GM21786 (cell line): ENCODE measurements around the gene CCDC7.
"Not testable (repeated sequence)": the region's sequence is repeated elsewhere in the genome, so short reads cannot be mapped to it uniquely, and the experiment has no call there.

Source experiments
- ATAC-seq: cut with Tn5 transposase; IDR thresholded peaks from one replicate; pipeline ENCODE4 v1.9.1; 2021; ENCODE audit not compliant: unreplicated experiment

Gene CCDC7

DNA sequence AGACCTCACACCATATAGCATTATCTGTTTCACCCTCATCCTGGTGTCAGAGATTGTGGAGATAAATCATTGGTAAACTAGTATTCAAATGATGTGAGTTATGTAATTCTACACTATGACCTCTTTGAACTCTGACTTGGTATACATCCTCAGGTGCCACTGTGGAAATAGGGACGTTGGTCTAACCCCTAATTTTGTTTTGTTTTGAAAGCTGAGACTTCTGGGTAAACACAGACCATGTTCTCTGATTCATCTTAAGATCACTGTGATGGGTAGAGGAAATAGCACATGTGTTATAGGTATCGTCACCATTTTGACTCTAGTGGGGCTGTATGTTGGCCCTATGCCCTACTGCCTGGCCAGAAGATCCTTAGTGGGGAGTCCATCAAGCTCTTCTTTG is 241.6 kb downstream of the CCDC7 start:
- no peak for ATAC-seq

DNA sequence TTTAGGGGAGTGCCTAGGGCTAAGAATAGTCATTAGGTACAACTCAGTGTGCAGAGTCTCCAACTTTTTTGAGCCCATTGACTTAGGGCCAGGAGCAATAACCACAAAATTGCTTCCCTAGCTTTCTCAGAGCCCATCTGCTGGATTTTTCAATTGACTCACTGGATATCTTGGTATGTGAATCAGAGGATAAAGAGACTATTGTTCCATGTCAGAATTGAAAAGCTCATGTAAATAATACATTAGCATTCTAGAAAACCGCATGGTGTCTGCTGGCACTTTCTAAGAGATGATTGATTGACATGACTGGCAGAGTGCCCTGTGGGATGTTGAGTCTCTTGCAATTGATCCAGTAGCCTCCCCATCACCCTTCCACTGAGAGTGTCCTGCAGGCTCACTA is 246.2 kb downstream of the CCDC7 start:
- ATAC-seq: no peak

DNA sequence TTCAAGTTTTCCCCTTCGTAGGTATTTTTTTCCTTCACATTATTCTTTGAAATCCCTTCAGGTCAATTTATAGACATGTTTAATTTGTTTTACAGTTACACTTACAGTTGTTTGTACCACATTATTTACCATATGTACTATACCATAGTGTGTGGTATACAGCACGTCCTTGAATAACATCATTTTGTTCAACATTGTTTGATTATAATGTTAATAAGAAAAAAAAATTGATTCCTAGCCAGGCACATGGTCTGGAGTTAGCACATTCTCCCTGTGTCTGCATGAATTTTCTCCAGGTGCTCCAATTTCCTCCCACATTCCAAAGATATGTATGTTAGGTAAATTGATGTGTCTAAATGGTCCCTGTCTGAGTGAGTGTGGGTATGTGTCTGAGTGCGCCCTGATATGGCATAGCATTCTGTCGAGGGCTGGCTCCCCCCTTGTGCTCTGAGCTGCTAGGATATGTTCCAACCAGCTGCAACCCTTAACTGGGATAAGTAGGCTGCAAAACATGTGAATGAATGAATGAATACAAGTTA is 247.6 kb downstream of the CCDC7 start:
- ATAC-seq: no peak

DNA sequence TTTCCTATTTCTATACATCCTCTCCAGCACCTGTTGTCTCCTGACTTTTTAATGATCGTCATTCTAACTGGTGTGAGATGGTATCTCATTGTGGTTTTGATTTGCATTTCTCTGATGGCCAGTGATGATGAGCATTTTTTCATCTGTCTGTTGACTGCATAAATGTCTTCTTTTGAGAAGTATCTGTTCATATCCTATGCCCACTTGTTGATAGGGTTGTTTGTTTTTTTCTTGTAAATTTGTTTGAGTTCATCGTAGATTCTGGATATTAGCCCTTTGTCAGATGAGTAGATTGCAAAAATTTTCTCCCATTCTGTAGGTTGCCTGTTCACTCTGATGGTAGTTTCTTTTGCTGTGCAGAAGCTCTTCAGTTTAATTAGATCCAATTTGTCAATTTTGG is 253.7 kb downstream of the CCDC7 start:
- ATAC-seq: not testable (repeated sequence)

DNA sequence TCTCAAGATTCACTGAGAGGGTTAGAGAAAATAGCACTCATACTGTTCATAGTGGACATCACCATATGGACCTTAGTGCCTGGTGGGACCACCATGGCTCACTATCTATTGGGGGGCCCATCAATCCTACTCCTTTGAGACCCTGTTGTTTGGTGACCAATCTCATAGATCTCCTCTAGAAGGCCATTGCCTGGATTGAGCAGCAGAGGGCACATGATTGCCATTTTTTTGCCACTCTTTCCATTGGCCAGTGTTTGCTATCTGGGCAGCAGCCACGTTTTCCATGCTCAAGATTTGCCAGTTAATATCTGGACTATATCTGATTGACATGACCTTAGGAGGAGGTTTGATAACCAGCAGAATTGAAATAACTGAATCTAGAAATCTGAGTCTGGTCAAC is 267.6 kb downstream of the CCDC7 start:
- ATAC-seq: no peak

DNA sequence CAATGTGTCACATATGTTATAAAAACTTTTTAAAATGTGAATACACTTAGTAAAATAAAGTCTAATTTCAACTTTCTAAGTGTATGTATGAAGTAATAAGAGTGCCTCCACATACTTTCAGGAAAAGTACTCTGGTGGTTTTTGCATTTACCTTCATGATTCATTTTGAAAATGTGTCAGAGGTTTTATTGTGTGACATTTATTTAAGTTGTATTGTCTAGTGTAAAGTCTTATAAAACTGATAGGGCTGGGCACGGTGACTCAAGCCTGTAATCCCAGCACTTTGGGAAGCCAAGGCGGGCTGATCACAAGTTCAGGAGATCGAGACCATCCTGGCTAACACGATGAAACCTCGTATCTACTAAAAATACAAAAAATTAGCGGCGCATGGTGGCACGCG is 285.6 kb downstream of the CCDC7 start:
- ATAC-seq: no peak

DNA sequence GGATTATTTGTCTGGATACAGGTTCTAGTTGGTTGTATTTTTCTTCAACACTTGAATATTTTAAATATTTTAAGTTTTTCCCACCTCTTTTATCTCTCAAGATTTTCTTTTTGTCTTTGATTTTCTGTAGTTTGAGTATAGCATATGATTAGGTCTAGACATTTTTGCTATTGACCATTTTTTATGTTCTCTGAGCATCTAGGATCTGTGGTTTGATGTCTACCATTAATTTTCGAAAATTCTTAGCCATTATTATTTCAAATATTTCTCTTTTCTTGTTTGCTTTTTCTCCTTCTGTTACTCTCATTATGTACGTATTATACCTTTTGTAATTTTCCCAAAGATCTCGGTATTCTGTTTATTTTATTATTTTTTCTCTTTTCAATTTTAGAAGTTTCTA is 293.0 kb downstream of the CCDC7 start:
- no peak for ATAC-seq

DNA sequence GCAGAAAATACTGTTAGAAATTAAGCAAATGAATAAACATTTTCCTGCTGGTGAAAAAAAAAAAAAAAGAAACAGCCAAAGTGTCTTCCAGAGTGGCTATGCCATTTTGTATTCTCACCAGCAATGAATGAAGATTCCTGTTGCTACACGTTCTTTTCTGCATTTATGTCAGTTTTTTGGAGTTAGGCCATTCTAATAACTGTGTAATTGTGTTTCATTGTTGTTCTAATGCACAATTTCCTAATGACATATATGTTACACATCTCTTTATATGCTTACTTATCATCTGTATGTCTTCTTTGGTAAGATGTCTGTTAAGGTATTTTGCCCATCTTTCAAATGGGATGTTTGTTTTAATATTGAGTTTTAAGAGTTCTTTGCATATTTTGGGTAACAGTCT is 298.4 kb downstream of the CCDC7 start:
- ATAC-seq: no peak

DNA sequence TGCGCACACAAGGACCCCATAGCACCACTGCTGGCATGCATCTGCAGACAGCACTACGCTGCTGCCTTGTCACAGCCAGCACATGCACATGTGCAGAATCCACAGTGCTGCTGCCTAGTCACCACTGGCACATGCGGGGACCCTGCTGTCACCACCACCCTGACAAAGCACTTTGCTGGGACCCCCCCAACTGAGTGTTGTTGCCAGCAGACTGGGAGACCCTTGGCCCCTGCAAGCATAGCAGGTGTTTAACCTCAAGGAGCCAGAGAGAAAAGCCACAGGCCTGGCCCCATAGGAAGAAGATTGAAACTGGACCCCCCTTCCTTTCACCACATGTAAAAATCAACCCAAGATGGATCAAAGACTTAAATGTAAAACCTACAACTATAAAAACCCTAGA is 300.9 kb downstream of the CCDC7 start:
- no peak for ATAC-seq

DNA sequence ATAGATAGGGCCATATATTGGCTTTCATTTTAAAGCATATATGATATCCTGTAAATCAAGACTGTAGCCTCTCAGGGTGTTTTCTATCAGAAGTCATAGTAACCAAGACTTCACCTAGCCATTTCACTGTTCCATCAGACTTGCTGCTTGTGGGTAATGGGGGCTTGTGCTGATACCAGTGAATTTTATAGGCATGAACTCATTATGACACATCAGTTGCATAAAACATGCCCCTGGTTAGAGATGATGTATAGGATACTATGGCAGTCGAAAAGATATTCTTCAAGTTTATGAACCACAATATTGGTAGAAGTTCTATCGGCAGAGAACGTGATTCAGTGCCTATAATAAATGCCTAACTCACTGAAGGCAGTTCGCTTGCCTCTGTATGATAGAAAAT is 305.6 kb downstream of the CCDC7 start:
- no peak for ATAC-seq

DNA sequence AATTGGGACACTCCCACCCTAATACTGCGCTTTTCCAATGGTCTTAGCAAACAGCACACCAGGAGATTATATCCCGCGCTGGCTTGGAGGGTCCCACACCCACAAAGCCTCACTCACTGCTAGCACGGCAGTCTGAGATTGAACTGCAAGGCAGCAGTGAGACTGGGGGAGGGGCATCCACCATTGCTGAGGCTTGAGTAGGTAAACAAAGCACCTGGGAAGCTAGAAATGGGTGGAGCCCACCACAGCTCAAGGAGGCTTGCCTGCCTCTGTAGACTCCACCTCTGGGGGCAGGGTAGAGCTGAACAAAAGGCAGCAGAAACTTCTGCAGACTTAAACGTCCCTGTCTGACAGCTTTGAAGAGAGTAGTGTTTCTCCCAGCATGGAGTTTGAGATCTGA is 309.0 kb downstream of the CCDC7 start:
- not testable (repeated sequence) for ATAC-seq

DNA sequence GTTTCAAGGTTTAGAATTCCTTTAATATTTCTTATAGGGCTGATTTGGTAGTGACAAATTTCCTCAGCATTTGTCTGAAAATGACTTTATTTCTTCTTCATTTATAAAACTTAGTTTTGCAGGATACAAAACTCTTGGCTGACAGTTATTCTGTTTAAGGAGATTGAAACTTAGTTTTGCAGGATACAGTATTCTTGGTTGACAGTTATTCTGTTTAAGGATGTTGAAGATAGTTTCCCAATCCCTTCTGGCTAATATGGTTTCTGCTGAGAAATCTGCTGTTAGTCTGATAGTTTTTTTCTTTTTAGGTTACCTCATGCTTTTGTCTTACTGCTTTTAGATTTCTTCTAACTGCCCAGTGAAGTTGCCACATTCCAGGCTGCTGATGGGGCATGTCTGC is 325.3 kb downstream of the CCDC7 start:
- no peak for ATAC-seq

DNA sequence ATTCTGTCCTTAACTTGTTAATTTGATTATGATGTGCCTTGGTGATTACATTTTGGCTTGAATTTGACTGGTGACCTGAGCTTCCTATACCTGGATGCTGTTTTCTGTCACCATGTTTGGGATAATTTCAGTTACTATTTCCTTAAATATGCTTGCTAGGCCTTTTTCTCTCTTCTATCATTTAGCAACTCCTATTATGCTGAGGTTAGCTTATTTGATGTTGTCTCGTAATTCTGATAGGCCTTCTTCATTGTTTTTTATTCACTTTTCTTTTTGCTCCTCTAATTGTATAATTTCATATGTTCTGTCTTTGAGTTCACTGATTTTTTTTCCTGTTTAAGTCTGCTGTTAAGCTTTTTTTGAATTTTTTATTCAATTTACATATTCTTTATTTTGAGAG is 327.2 kb downstream of the CCDC7 start:
- no peak for ATAC-seq

DNA sequence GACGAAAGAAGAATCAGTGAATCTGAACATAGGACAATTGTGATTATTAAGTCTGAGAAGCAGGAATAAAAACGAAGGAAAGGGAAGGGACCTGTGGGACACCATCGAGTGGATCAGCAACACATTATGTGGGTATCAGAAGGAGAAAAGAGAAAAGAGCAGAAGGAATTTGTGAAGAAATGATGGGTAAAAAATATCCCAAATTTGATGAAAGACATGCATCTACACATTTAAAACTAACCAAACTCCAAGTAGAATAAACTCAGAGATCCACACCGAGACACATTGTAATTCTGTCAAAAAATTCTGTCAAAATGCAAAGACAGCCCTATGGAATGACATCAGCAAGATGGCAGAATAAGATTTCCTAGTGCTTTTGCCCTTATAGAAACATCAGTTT is 341.0 kb downstream of the CCDC7 start:
- no peak for ATAC-seq

DNA sequence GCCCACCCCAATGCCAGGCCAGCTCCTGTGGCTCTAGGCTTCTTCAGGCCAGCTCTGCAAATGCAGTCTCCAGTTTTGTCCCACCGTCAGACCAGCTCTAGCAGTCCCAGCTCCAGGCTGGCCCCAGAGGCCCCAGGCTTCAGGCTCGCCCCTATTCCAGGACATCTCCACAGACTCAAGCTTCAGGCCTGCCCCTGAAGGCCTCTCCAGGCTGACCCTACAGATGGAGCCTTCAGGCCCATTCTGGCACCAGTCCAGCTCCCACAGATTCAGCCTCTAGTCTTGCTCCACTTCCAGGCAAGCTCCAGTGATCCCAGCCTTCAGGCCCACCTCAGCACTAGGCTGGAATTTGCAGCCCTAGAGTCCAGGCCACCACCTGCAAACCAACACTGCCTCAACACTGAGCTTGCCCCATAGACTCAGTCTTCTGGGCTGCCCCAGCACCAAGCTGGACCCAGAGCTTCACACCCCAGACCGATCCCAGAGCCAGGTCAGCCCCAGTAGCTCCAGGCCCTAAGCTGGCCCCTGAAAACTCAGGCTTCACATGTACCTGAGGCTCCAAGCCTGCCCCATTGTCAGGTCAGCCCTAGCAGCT is 341.8 kb downstream of the CCDC7 start:
- no peak for ATAC-seq

DNA sequence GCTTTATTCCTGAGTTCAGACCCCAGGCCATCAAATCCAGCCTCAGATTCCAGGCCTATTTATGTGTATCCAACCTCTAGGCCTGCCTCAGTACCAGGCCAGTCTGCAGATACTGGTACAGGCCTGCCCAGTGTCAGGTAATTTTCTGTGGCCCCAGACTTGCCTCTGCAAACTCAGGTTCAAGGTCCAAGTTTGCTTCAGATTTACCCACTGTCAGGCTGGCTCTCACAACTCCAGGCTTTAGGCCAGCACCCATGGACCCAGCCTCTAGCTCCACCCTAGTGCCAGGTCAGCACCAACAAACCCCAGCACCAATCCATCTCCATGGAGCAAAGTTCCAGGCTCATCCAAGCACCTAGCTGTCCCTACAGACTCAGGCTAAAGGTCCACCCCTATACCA is 342.4 kb downstream of the CCDC7 start:
- no peak for ATAC-seq

DNA sequence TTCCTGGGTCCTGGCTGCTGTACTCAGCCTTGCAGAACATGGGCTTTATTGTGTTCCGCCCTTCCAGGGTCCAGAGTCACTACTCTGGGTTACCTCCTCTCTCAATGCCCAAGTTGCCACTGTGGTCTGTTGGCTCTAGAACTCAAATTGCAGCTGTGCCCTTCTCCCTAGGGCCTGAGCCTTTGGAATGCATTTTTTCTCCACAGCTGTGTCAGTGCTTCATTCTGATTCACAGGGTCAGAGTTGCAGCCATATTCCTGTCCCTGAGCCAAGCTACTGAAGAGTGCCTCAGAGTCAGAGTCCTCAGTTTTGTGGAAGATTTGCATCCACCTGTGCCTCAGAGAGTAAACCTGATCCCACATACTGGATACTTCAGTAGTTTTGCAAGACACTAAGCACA is 344.5 kb downstream of the CCDC7 start:
- no peak for ATAC-seq

DNA sequence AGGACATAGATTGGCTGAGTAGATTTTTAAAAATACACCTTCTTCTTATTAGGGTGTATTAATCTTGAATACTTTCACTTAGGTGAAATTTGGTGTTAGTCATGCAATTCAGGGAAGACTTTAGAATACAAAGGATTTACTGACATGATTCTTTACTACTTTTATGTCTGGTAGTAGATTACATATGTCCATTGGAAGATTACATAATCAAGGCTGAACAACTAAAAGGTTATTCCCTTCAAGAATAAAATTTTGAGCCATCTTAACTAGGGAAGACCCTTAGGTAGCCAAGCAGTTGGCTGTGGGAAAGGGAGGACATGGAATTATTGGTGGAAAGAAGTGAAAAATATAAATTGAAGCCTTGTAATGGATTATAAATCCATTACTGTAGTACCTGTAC is 347.1 kb downstream of the CCDC7 start:
- no peak for ATAC-seq

DNA sequence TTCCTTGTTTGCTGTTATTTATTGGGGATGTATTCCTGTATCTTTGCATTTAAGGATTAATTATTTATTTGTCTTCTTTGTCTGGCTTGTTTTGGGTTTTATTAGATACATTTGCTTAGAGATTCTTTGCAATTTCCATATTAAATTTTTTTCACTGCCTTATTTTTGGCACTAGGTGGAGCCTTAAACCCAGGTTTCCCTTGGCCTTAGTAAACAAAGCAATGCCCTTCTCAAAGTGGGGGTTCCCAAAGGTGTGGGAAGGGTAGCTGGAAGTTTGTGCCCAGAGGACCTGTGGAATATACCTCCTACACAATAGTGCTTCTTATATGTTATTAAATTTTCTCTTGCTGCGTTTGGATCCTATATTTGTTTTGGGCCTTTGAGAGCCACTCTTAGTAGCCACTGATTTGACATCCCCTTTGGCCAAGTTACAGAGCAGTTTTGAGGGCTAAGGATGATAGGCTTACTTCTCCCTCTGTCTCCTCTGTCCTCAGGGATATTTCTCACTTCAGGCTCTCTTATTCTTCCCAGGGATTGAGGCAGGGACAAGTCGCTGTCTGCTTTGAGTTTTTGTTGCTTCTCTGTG is 349.8 kb downstream of the CCDC7 start:
- ATAC-seq: no peak

DNA sequence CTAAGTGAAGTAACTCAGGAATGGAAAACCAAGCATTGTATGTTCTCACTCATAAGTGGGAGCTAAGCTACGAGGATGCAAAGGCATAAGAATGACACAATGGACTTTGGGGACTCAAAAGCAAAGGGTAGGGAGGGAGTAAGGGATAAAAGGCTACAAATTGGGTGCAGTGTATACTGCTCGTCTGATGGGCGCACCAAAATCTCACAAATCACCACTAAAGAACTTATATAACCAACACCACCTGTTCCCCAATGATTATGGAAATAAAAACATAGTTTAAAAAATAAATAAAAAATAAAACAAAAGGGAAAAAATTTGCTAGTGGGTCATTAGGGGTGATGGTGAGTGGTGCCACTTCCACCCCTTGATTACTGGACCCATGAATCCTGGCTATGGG is 351.5 kb downstream of the CCDC7 start:
- ATAC-seq: not testable (repeated sequence)

DNA sequence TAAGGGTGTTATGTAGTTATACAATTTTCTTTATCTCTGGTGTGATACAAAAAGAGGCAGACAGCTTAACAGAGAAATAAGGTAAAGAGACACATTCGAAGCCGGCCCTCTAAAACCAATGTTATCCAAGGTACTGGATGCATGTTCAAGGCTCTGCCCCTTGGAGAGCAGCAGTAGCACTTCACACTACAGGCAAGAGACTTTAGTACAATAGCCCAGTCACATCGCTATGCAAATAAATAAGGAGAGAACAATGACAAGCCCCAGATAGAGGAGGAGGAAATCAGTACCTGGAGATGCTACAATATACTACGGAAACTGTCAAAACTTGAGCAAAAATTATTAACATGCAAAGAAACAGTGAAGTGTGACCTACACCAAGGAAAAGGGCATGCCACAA is 401.0 kb downstream of the CCDC7 start:
- ATAC-seq: no peak

DNA sequence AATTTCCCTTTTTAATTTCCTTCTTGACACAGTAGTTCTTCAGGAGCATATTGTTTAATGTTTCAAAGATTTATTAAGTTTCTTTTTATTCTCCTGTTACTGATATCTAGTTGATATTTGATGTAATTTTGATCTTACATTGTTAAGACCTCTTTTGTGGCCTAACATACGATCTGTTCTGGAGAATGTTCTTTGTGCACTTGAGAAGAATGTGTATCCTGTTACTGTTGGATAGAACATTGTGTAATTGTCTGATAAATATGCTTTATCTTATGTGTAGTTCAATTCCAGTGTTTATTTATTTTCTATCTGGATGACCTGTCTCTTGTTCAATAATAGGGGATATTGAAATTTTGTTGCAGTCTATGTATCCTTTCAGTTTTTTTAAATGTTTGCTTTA is 405.4 kb downstream of the CCDC7 start:
- no peak for ATAC-seq

DNA sequence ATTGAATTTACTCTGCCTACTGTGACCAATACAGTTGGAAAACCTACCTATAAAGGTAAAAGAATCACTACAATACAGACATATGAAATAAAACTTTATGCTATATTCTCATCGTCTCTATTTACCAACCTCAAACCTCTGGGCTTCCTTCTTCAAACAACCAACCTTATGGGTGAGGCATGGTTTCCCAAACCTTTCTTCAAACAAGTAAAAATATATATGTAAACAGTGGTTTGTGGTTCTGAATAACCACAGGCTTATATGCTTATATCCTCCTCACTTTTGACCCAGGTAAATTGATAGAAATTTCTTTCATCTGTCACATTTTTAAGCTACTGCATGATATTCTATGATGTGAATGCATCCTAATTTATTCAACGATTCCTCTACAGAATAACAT is 408.5 kb downstream of the CCDC7 start:
- no peak for ATAC-seq
